ENCODE measurements around the gene SH3BGRL.

Gene SH3BGRL

DNA sequence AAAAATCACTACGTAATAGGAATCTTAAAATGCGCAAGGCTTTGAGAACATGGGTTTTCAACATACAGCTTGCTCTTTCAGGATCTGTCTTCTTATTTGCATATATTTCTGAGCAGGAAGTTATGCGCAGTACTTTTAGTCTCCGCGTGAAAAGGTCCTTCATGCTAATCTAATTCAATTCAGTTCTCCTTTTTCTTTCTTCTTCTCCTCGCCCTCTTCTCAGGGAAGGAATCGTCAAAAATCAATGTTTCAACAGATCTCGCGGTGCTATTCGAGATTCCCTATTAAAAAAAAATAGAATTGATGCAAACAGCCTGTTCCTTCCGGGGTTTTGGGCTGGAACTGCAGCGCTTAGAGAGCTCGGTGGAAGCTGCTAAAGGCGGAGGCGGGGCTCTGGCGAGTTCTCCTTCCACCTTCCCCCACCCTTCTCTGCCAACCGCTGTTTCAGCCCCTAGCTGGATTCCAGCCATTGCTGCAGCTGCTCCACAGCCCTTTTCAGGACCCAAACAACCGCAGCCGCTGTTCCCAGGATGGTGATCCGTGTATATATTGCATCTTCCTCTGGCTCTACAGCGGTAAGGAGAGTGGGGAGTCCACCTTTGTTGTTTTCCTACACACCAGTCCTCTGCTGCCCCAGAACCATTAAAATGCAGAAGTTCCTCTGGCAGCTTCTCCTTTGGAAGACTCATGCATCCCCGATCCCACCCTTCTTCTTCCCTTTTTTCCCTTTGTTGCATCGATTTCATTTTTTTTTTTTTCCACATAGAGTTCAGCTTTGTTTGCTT is at the start of gene SH3BGRL, which contains the start of gene HMGN5:
Gene SH3BGRL, plus strand, starts transcription at position 432 of the 785 bp plus-strand sequence. Its CDS starts 99 bp downstream, at position 531.
Gene HMGN5, minus strand, starts transcription at position 243 of the 785 bp plus-strand sequence. CDS start 80,364 bp downstream, outside the sequence.
- peak; percentile 53 for DNase-seq (ENCODE audit: low spot score)

DNA sequence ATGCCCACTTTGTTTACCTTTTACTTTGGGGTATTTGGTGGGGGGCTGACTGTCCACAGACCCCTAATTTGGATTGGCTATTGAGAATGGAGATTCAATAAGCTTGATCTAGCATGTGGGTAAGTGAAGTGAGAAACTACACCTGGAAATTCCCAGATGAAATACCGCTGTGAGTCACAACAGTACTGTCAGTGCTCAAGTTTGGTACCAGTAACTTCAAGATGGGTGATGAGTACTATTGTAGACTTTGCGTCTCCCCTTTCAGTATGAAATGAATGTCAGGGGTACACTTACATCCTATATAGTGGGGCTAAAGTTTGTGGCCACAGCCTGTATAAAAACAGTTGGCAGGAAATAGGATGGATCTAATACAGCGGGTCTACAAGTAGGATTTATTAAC is 33.5 kb upstream of the SH3BGRL start:
- no peak for DNase-seq (ENCODE audit: low spot score)

DNA sequence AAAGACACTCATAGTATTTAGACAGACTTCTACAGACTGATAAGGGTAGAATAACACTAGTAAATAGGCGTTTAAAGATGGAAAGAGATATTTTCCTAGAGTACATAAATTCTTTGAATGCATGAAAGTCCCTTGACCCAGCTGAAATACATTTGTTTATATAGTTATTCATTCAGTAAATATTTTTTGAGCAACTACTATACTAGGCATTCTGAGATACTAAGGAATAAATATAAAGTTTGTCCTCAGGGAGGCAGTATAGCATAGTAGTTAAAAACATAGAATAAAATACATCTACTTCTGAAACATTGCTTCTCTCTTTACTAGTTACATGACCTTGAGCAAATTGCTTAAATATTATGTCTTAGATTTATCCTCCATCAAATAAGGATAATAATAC is 27.6 kb upstream of the SH3BGRL start:
- peak; percentile 28 for DNase-seq (ENCODE audit: low spot score)

DNA sequence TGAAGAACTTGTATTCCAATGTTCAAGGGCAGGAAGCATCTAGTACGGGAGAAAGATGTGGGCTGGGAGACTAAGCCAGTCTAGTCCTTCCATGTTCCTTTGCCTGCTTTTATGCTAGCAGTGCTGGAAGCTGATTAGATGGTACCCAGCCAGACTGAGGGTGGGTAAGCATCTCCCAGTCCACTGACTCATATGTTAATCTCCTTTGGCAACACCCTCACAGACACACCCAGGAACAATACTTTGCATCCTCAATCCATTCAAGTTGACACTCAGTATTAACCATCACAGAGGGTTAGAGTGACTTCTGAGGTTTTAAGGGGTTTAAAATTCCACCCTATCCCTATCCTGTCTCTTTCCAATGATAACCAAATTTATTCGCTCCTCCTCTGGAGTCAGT is 6.6 kb upstream of the SH3BGRL start:
- DNase-seq (ENCODE audit: low spot score), result no peak

DNA sequence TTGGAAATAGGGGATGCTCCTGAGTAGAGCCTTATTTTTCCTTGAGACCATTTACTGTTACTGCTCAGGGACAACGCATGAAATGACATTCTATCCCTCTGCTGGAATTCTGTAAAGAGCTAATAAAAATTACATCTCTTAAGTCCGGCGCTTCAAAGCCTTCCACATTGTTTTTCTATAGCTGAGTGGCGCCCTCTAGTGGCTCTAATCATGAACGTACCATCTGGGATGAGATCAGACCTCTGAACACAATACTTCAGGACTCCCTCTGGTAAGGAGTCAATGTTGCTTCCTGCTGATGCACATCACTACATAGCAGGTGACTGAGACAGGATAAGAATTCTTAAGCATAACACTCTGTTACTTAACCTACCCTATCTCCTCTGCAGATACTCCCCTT is 6.2 kb upstream of the SH3BGRL start:
- DNase-seq (ENCODE audit: low spot score), result peak; percentile 65

DNA sequence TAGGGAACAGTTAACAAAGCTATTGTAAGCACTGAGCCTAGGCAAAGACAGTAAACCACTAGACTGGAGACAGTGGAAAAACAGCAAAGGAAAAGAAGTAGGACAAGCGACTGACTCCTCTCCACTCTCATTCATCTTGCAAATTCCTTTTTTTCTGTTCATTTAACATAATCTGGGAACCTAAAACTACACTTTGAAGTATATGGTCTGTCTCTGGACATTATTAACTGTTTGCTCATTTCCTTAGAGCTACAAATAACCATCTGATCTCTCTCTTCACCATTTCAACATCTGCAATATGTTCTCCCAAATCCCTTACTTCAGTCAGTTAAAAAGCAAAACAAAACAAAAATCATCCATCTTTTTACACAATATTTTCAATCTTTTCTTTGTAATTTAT is 831 bp upstream of the SH3BGRL start:
- no peak for DNase-seq (ENCODE audit: low spot score)

DNA sequence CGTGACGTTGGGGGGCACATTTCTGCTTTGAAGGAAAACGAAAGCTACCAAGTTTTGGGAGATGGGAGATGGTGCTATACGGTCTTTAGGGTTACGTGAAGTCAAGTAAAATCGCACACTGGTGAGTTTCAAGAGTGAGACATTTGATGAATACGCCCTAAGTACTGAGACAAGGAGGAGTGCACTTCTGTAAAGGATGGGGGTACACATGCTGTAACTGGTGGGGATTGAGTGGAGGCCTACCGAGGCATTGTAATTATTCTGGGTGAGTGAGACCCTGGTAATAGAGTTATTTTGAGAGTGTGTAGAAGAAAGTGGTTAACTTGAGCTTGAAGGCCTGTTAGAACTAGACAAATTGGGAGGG is 536 bp downstream of the SH3BGRL start:
- DNase-seq (ENCODE audit: low spot score), result no peak

DNA sequence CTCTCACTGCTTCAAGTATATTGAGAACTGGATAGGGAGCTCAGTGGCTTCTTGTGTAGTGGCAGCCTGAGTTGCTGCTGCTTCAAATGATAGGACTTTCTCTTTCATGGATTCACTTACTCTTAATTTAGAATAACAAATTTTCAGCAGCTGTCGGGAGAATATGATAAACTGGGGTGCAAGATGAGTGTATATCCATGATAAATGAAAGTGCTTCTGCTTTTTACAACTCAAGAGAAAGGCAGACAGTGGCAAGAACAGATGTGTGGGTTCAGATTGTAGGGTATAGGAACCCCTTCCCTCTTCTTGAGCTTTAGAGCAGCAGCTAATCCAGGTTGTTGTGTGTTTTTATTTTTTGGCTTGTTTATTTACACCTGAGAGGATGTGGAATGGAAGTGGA is 1.0 kb downstream of the SH3BGRL start:
- DNase-seq (ENCODE audit: low spot score), result no peak

DNA sequence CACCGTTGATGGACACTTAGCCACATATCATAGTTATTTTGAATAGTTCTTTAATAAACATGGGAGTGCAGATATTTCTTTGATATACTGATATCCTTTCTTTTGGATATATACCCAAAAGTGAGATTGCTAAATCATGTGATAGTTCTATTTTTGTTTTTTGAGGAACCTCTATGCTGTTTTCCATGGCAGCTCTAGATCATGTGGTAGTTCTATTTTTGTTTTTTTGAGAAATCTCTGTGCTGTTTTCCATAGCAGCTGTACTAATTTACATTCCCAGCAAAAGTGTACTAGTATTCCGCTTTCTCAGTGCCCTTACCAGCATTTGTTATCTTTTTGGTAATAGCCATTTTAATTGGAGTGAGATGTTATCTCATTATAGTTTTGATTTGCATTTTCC is 3.6 kb downstream of the SH3BGRL start:
- DNase-seq (ENCODE audit: low spot score), result no peak

DNA sequence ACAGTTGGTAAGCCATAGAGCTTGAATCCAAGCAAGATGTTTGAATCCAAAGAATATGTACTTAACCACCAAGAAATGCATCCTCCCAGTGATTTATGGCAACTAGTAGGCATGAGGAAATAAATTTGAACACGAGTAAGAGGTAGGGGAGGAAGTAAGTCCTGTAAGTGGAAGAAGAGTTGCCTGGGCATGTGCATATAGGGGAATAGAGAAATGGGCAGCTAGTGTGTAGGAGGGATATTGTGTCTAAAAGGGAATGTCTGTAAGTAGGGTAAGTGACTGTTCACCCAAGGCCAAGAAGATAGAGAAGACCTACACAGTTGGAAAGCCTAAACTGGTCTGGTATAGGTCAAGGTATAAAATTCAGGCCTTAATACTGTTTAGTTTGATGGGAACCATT is 4.6 kb downstream of the SH3BGRL start:
- DNase-seq (ENCODE audit: low spot score), result no peak

DNA sequence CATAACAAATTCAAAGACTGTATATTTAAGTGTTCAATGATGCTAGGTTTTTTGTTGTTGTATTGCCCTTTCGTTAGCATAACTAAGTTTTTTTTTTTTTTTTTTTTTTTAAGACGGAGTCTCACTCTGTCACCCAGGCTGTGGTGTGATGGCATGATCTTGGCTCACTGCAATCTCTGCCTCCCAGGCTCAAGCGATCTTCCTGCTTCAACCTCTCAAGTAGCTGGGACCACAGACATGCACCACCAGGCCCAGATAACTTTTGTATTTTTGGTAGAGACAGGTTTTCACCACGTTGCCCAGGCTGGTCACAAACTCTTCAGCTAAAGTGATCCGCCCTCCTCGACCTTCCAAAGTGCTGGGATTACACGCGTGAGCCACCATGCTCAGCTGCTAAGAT is 7.0 kb downstream of the SH3BGRL start:
- no peak for DNase-seq (ENCODE audit: low spot score)

DNA sequence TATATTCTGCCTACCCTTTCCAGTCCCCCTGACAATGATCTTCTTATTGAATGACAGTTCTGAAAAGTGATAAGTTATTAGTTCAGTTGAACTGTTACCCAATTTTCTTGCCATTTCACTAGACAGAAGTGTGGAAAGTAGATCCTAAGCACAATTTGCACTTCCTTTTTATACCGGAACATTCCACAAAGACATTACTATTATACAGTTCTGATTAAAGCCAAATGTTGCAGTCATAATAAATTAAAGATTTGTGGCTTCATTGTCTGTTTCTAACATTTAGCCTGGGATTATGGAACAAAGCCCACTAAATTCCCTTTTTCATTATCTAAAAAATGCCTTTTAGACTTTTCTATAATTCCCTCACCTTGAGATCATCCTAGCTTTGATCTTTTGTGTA is 13.8 kb downstream of the SH3BGRL start:
- DNase-seq (ENCODE audit: low spot score), result no peak

DNA sequence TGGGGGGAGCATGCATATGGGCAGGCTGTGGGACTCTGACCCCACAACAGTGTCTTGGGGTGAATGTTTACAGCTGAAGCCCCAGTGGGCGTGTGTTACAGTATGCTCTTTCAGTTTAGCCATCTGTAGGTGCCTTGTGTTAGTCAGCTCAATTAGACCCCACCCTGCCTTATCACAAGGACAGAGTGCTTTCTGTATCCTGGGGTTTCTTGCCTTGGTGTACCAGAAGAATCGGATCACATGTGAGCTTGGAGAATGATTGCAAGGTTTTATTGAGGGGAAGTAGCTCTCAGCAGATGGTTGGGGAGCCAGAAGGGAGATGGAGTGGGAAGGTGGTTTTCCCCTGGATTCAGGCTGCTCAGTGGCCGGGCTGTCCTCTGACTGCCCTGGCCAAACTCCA is 27.3 kb downstream of the SH3BGRL start:
- DNase-seq (ENCODE audit: low spot score), result peak; percentile 36

DNA sequence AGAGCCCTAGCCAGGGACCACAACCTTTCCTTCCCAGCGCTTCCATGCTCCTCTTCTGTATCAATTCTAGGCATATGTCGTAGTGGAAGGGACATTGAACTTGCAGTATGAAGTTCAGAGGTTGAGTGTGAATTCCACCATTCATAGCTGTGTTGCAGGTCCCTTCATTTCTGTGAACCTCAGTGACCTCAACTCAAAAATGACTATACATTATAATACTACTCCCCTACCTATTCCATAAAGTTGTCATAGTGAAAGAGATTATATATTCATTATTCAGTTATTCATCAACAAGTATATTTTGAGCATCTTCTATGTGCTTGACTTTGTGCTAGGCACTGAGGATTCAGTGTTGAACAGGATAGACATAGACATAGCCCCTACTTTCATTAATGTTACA is 28.0 kb downstream of the SH3BGRL start:
- no peak for DNase-seq (ENCODE audit: low spot score)

DNA sequence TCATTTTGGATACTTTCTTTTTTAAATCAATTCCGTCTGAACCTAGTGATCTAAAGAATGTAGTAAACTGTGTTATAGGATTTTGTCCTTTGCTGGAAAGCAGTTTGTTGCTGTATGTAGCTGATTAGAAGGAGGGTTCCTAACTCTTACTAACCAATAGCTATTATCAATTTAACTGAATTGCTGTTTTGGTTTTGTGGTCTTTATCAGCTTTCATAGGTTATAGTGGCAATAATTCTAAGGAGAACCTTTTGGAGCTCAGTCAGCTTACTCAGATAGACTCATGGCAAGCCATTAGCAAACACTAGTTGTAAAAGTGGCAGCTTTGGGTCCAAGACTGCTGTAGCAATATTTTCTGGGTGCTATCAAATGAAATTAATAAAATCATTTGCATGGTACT is 29.6 kb downstream of the SH3BGRL start:
- no peak for DNase-seq (ENCODE audit: low spot score)

DNA sequence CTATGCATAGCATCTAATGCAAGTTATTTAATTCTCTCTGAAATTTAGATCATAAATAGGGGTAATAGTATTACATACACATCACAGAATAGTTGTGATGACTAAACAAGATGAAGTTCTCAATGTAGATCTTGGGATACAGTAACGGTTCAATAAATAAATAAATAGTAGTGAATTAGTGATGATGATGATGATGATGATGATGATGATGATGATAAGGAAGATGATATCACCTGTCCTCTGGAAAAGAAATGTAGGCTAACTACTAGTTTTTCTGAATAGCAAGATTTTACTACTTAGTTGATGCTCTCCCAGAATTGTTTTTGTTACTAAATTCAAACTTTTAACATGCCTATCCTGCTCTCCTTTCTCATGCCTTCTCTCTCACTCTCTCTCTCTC is 30.3 kb downstream of the SH3BGRL start:
- DNase-seq (ENCODE audit: low spot score), result no peak

DNA sequence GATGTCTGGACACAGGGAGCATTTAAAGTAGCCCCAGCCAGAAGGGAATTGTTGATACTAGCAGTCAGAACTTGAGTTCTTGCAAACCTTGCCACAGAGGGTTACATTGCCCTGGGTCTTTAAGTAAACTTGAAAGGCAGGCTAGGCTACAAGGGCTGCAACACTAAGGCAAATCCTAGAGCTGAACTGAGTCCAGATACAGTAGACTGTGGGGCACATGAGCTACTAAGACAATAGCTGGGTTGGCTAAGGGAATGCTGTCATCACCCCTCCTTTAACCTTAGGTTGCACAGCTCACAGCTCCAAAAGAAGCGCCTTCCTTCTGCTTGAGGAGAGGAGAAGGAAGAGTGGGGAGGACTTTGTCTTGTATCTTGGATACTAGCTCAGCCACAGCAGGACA is 35.6 kb downstream of the SH3BGRL start:
- DNase-seq (ENCODE audit: low spot score), result no peak

DNA sequence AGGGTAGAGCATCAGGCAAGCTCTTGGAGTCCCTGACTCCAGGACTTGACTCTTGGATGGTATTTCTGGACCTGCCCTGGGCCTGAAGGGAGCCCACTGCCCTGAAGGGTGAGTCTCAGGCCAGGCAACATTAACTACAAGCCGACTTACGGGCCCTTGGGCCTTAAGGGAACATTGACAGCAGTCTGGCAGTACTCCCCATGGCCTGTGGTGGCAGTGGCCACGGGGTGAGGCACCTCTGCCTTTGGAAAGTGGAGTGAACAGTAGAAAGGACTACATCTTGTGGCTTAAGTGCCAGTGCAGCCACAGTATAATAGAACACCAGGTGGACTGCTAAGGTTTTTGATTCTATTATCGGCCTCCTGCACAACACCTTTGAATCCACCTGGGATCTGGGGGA is 36.3 kb downstream of the SH3BGRL start:
- DNase-seq (ENCODE audit: low spot score), result no peak

DNA sequence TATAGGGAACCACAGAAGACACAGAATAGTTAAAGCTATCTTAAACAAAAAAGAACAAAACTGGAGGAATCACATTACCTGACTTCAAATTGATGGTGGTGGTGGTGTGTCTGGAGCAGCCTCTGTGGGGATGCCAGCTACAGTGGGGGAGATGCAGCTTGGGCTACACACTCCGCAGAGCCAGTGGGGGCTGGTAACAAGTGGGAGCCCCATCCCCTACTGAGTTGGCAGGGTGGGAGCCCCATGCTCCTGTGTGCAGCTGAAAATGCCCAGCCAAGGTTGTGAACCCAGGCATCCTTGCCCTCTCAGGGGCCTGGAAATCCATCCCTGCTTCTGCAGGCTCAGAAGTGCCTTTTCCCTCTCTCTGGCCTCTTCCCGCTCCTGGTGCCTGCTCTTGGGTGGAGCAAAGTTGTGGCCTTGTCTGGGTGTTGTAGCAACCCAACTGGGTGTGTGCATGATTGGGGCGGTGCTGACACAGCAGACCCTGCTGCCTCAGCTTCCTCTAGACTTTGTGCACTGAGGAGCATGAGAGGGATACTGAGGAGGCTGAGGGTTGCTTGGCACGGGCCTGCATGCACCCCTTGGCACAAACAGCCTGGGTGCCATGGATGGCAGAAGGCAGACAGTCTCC is 38.9 kb downstream of the SH3BGRL start:
- no peak for DNase-seq (ENCODE audit: low spot score)

DNA sequence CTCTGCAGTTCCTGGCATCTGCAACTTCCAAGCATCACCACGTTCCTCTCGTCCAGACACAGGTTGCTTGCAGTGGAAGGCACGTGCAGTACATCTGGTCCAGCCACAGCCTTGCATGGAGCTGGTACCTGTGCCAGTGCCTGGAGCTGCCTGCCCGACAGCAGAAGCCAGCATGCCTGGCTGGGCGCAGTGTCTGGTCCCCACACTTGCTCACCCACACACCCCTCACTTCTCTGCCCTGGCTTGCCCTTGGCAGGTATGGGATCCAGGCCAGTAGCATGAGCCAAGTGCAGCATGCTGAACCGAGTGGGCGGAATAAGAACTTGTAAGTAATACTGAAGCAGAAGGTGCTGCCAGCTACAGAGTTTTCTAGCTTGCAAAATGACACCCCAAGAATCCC is 39.9 kb downstream of the SH3BGRL start:
- DNase-seq (ENCODE audit: low spot score), result no peak

DNA sequence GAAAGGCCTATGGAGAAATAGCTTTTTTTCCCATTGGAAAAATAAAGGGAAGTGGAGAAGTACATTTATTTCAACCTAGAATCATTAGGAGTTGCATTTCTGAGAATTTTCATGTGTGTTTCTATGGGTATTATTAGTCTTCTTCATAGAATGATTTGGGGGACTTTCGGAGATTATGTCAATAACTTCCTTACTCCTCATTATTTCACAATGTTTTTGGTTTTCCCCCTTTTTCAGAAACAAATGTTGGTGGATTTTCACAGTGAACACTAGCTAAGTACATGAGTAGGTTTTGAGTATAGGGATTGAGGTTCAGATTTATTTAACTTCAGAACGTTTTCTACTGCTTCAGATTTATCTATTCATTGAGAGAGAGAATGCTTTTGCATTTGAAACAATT is 54.0 kb downstream of the SH3BGRL start:
- DNase-seq (ENCODE audit: low spot score), result no peak

DNA sequence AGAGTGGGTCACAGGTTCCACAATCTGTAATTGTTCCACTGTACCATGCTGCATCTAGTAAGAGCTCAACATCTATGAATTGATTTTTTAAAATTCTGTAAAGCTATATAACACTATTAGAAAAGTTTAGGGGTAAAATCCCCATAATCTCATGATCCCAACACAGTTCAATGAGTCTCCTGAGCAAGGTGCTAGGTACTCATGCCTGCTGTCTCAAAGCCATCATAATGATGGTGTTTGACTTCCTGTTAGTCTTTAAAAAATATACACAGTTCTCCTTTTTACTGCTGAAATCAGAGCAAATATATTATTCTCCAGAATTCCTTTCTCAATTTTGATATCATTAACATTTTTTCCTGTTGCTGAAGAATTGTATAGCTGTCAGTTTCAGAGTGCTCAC is 55.9 kb downstream of the SH3BGRL start:
- DNase-seq (ENCODE audit: low spot score), result no peak

DNA sequence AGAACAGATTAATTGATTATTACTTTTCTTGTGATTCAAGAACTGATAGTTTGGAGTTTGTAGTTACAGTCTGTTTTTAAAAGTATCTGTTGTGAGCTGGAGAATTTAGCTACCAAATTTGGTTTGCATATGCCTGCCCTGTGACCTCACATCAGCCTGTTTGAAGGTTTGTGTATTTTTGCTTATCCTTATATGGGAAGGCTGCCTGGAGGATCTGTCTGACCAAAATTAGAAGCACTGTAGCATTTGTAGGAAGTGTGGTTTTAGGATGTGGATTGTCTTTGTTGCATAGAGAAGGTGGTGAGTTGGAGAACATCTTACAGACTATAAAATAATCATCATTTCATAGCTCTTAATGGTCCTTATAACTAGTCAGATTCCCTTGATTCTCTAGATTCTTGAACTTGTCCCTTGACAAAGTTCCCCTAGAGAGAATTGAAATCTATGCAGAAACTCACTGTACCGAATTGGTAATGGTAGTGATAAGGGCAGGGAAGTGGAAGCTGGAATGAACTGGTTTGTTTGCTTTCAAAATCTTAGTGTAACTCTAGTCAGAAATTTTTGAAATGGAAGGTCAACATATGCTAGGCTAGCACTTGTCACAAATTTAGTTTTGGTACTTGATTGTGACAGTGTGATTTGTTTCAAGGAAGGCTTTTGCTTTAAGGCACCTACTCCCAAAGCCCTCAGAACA is 57.3 kb downstream of the SH3BGRL start:
- no peak for DNase-seq (ENCODE audit: low spot score)

Measured in hematopoietic multipotent progenitor cell treated with erythropoietin and hydrocortisone succinate and interleukin-3 and kit ligand, for 17 days (in vitro differentiated cells).